ENCODE measurements around the gene LRRFIP1.

LRRFIP1 gene

DNA sequence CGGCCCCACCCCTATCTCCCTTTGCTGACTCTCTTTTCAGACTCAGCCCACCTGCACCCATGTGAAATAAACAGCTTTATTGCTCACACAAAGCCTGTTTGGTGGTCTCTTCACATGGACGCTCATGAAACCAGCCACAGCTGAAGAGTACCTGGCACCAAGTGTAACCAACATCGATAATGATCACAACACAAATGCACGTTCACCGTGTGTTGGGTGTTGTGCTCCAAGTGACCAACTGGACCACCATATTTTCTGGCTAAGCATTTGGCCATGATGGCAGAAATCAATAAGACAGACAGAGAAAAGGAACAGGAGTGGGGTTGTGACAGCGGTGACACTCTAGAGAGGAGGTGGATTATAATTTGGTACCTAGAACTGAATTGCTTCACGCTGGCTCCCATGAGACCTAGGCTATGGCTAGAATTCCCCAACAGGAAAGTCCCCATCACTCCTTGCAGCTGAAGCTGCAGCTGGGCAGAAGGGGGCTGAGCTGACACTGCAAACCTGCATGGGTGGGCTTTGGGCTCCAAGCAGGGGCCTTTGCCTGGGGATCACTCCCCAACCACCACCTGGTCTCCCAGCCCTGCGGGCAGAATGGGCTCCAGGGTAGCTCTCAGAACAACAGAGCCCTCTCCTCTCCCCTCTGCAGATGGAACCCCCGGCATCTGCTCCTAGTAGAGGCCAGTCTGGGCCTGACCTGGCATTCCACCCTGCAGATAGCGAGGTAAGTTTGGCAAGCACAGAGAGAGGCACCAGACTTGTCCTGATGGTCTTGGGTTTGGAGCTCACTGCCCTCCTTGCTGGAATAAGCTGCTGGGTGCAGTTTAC, 14.6 kb upstream of the LRRFIP1 start:
- Histone ChIP-seq H3K4me3 (ENCODE audit: low read length) (no peak overlapping the region), H4K20me1 (ENCODE audit: insufficient read depth, low read length) (no peaks in the 10 kb centered on the region), H3K9ac (ENCODE audit: low read length) (no peak overlapping the region), H3K4me2 (ENCODE audit: low read length) (no peak overlapping the region), H3K36me3 (replicated peaks; ENCODE audit: low read depth, low read length) (no peaks in the 10 kb centered on the region), H3K4me1 (ENCODE audit: low read length) (no peaks in the 10 kb centered on the region), H3K9me3 (ENCODE audit: insufficient read depth, low read length) (no peaks in the 10 kb centered on the region), H3K27ac (ENCODE audit: low read length) (no peak overlapping the region), H2AFZ (ENCODE audit: low read depth, low read length) (no peak overlapping the region), H3K27me3 (ENCODE audit: low read depth, low read length) (no peaks in the 10 kb centered on the region), H3K79me2 (ENCODE audit: low read length) (no peaks in the 10 kb centered on the region)
- TF ChIP-seq, protein P1, sequence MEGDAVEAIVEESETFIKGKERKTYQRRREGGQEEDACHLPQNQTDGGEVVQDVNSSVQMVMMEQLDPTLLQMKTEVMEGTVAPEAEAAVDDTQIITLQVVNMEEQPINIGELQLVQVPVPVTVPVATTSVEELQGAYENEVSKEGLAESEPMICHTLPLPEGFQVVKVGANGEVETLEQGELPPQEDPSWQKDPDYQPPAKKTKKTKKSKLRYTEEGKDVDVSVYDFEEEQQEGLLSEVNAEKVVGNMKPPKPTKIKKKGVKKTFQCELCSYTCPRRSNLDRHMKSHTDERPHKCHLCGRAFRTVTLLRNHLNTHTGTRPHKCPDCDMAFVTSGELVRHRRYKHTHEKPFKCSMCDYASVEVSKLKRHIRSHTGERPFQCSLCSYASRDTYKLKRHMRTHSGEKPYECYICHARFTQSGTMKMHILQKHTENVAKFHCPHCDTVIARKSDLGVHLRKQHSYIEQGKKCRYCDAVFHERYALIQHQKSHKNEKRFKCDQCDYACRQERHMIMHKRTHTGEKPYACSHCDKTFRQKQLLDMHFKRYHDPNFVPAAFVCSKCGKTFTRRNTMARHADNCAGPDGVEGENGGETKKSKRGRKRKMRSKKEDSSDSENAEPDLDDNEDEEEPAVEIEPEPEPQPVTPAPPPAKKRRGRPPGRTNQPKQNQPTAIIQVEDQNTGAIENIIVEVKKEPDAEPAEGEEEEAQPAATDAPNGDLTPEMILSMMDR (IDR thresholded peaks at IDR 0.05; ENCODE audit: low read depth, low read length) = no peak
- TF ChIP-seq EZH2phosphoT487 (IDR thresholded peaks at IDR 0.05; ENCODE audit: low read depth) = no peak

DNA sequence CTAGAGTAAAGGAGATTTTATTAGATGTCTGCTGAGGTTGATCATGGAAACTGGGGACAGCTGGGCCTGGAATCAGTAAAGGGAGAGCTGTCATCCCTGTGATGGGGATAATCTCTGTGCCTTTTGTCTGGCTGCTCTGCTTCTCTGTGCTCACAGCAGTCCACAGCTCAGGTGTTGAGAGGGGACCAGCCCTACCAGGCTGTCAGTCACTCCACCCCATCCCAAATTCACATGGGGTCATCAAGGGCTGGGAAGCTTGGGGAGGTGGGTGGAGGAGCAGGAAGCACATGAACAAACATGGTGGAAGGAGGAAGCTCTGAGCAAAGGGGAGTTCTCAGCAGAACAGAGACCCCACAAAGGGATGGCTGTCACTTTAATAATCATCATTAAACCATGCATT, 13.7 kb upstream of the LRRFIP1 start:
- H3K36me3 ChIP-seq (replicated peaks; ENCODE audit: low read depth, low read length) = no peaks in the 10 kb centered on the region
- H3K9me3 ChIP-seq (ENCODE audit: insufficient read depth, low read length) = no peaks in the 10 kb centered on the region
- no peaks in the 10 kb centered on the region for H3K27me3 ChIP-seq (ENCODE audit: low read depth, low read length)
- no peak overlapping the region for H3K9ac ChIP-seq (ENCODE audit: low read length)
- TF ChIP-seq, protein P1 (IDR thresholded peaks at IDR 0.05; ENCODE audit: low read depth, low read length) = no peak
- TF ChIP-seq EZH2phosphoT487 (IDR thresholded peaks at IDR 0.05; ENCODE audit: low read depth) = no peak
- H3K79me2 ChIP-seq (ENCODE audit: low read length) = no peaks in the 10 kb centered on the region
- H3K4me1 ChIP-seq (ENCODE audit: low read length) = no peaks in the 10 kb centered on the region
- no peak overlapping the region for H3K4me2 ChIP-seq (ENCODE audit: low read length)
- no peaks in the 10 kb centered on the region for H4K20me1 ChIP-seq (ENCODE audit: insufficient read depth, low read length)
- no peak overlapping the region for H3K27ac ChIP-seq (ENCODE audit: low read length)
- no peak overlapping the region for H2AFZ ChIP-seq (ENCODE audit: low read depth, low read length)
- H3K4me3 ChIP-seq (ENCODE audit: low read length) = no peak overlapping the region

DNA sequence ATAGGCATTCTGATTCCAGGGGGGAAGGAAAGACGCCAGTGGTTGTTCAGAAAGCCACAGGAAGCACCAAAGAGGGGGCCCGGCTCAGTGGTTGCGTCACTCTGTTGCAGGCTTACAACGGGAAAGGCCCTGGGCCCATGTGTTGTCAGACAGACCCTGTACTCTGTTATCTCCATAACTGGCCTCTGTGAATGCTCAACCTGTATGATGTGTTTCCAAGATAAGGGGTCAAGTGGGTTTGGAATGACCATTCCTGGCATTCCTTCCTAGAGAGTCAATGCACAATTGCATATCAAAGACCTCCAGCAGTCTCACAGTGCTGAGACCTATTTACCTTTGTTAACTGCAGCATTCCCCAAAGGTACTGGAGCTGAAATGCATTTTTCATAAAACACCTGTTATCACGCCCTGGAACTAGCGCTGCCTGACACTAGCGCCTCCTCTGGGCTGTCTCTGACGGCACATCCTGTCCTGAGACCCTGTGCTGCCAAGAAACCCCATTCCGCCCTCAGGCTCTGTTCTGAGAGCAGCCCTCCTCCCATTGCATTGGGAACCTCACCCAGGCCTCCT, 13.2 kb upstream of the LRRFIP1 start:
- Histone ChIP-seq H2AFZ (ENCODE audit: low read depth, low read length) (no peak overlapping the region), H3K36me3 (replicated peaks; ENCODE audit: low read depth, low read length) (no peaks in the 10 kb centered on the region), H3K4me1 (ENCODE audit: low read length) (no peaks in the 10 kb centered on the region), H3K27me3 (ENCODE audit: low read depth, low read length) (no peaks in the 10 kb centered on the region), H3K9ac (ENCODE audit: low read length) (no peak overlapping the region), H3K27ac (ENCODE audit: low read length) (no peak overlapping the region), H4K20me1 (ENCODE audit: insufficient read depth, low read length) (no peaks in the 10 kb centered on the region), H3K79me2 (ENCODE audit: low read length) (no peaks in the 10 kb centered on the region), H3K9me3 (ENCODE audit: insufficient read depth, low read length) (no peaks in the 10 kb centered on the region), H3K4me3 (ENCODE audit: low read length) (no peak overlapping the region), H3K4me2 (ENCODE audit: low read length) (no peak overlapping the region)
- TF ChIP-seq EZH2phosphoT487 (IDR thresholded peaks at IDR 0.05; ENCODE audit: low read depth) = no peak
- TF ChIP-seq, protein P1 (IDR thresholded peaks at IDR 0.05; ENCODE audit: low read depth, low read length) = no peak

DNA sequence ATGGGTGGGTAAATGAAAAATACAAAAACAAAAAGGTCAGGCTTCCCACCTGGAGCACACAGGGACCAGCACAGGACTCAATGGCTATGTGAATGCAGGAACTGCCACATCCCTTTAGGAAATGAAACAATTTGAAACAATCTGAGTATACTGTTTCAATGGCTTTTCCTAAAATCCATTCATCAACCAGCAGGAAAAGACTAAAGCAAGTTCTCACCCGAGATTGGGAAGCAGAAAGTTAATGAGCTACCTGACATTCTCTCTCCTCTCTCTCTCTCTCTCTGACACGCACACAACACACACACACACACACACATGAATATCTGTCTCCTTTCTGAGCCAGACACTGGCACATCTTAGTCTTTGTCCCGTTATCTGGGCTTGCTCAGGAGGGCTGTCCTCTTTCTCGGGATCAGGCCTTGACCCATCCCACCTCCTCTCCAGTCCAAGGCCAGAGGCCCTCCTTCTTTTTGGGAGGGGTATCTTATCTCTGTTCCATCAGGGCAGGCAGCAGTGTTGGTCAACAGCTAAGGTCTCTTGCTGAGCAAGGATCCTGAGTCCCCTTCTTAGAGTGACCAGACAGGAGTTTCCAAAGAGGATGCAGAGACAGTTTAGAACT, 11.6 kb upstream of the LRRFIP1 start:
- H3K4me2 ChIP-seq (ENCODE audit: low read length) = no peak overlapping the region

More for the DNA sequence above, 11.6 kb upstream of the LRRFIP1 start:
- H3K79me2 ChIP-seq (ENCODE audit: low read length) = no peaks in the 10 kb centered on the region
- TF ChIP-seq EZH2phosphoT487 (IDR thresholded peaks at IDR 0.05; ENCODE audit: low read depth) = no peak
- TF ChIP-seq, protein P1 (IDR thresholded peaks at IDR 0.05; ENCODE audit: low read depth, low read length) = no peak
- H3K4me1 ChIP-seq (ENCODE audit: low read length) = no peaks in the 10 kb centered on the region
- H2AFZ ChIP-seq (ENCODE audit: low read depth, low read length) = no peak overlapping the region
- H3K4me3 ChIP-seq (ENCODE audit: low read length) = no peak overlapping the region
- H3K9me3 ChIP-seq (ENCODE audit: insufficient read depth, low read length) = no peaks in the 10 kb centered on the region
- H3K27me3 ChIP-seq (ENCODE audit: low read depth, low read length) = no peaks in the 10 kb centered on the region
- no peaks in the 10 kb centered on the region for H3K36me3 ChIP-seq (replicated peaks; ENCODE audit: low read depth, low read length)
- H3K27ac ChIP-seq (ENCODE audit: low read length) = no peak overlapping the region
- no peaks in the 10 kb centered on the region for H4K20me1 ChIP-seq (ENCODE audit: insufficient read depth, low read length)
- H3K9ac ChIP-seq (ENCODE audit: low read length) = no peak overlapping the region
